ENCODE measurements around the gene PARK7.

Gene PARK7

GRCh38 chr1:7983086-7983778 lies 21.7 kb downstream of the PARK7 start:
- no peak for DNase-seq (ENCODE audit: low read depth, low spot score)

- DNase-seq (ENCODE audit: low read depth, low spot score) = no peak
Observed at GRCh38 chr1:7984811-7985210, 23.3 kb downstream of the PARK7 start.

GRCh38 chr1:7985851-7986612 lies 24.5 kb downstream of the PARK7 start:
- DNase-seq (ENCODE audit: low read depth, low spot score) = no peak

GRCh38 chr1:7987528-7987927 lies 26.0 kb downstream of the PARK7 start:
- no peak for DNase-seq (ENCODE audit: low read depth, low spot score)

GRCh38 chr1:7988576-7988975 lies 27.1 kb downstream of the PARK7 start:
- peak; percentile 46 for DNase-seq (ENCODE audit: low read depth, low spot score)

GRCh38 chr1:7989762-7990428 lies 28.4 kb downstream of the PARK7 start:
- no peak for DNase-seq (ENCODE audit: low read depth, low spot score)

GRCh38 chr1:7991504-7992440 lies 30.3 kb downstream of the PARK7 start:
- peak; percentile 99 for DNase-seq (ENCODE audit: low read depth, low spot score)

GRCh38 chr1:7992885-7993284 lies 31.4 kb downstream of the PARK7 start:
- no peak for DNase-seq (ENCODE audit: low read depth, low spot score)

- DNase-seq (ENCODE audit: low read depth, low spot score) = no peak
Observed at GRCh38 chr1:7993593-7994479, 32.3 kb downstream of the PARK7 start.

GRCh38 chr1:7994827-7995226 lies 33.3 kb downstream of the PARK7 start:
- no peak for DNase-seq (ENCODE audit: low read depth, low spot score)

- no peak for DNase-seq (ENCODE audit: low read depth, low spot score)
Observed at GRCh38 chr1:7995437-7995836, 33.9 kb downstream of the PARK7 start.

- no peak for DNase-seq (ENCODE audit: low read depth, low spot score)
Observed at GRCh38 chr1:8002329-8002910, 40.9 kb downstream of the PARK7 start.

GRCh38 chr1:8002921-8003320 lies 41.4 kb downstream of the PARK7 start:
- DNase-seq (ENCODE audit: low read depth, low spot score) = no peak

GRCh38 chr1:8003438-8004112 lies 42.1 kb downstream of the PARK7 start:
- DNase-seq (ENCODE audit: low read depth, low spot score) = no peak

GRCh38 chr1:8004113-8004802 lies 42.7 kb downstream of the PARK7 start:
- DNase-seq (ENCODE audit: low read depth, low spot score) = no peak

GRCh38 chr1:8004803-8005573 lies 43.5 kb downstream of the PARK7 start:
- DNase-seq (ENCODE audit: low read depth, low spot score) = peak; percentile 91

GRCh38 chr1:8006037-8006963 lies 44.8 kb downstream of the PARK7 start:
- no peak for DNase-seq (ENCODE audit: low read depth, low spot score)

All from ELF-1 (cell line).